Uterus (tissue), 4 donors: ENCODE measurements around the gene METTL1. TPM values are rescaled to one million over a fixed set of nuclear protein-coding genes. Genes with fewer than 3 reads are reported as not detected.

Experiments
- DNase-seq, 2 donors: peaks; one replicate each; pipeline ENCODE4 v3.0.0-alpha.2; 2019 to 2020
- H3K27ac ChIP-seq, 2 donors: fragments of 200-600 bp; sonication (generic); 1 replicate in 1 of 2; 2 replicates in 1 of 2; pipeline ENCODE4 v1.5.1; 2016 to 2018
- H3K27me3 ChIP-seq, 2 donors: fragments of 200-600 bp; sonication (generic); one replicate each; pipeline ENCODE4 v1.5.1; 2018 to 2019; ENCODE audit warnings: control low read depth in 1 of 2
- H3K36me3 ChIP-seq, 2 donors: fragments of 200-600 bp; sonication (generic); one replicate each; pipeline ENCODE4 v1.5.1; 2019; ENCODE audit warnings: control low read depth in 1 of 2
- H3K4me1 ChIP-seq, 2 donors: fragments of 200-600 bp; sonication (generic); one replicate each; pipeline ENCODE4 v1.5.1; 2018 to 2019; ENCODE audit warnings: control low read depth in 1 of 2
- H3K4me3 ChIP-seq, 2 donors: fragments of 200-600 bp; sonication (generic); 1 replicate in 1 of 2; 2 replicates in 1 of 2; pipeline ENCODE4 v1.5.1; 2018 to 2019; ENCODE audit warnings: mild to moderate bottlenecking in 1 of 2
- H3K9me3 ChIP-seq, 2 donors: fragments of 200-600 bp; sonication (generic); one replicate each; pipeline ENCODE4 v1.5.1; 2019; ENCODE audit warnings: control low read depth in 1 of 2
- CTCF ChIP-seq, 4 experiments: fragments of 200-600 bp in 2 of 4; fragments of 450-650 bp in 2 of 4; sonication (generic) in 2 of 4; IDR thresholded peaks; one replicate each; pipeline ENCODE4 v1.5.1; 2016 to 2019; ENCODE audit warnings: antibody characterized with exemption in 4 of 4, mild to moderate bottlenecking in 2 of 4, moderate library complexity in 1 of 4
- POLR2A ChIP-seq, 2 donors: fragments of 450-650 bp; IDR thresholded peaks; one replicate each; pipeline ENCODE4 v1.6.1; 2016; ENCODE audit warnings: antibody characterized with exemption in 2 of 2, mild to moderate bottlenecking in 1 of 2, moderate library complexity in 1 of 2
- intact Hi-C: fragments of 100-400 bp; cut with DNase I; formaldehyde crosslinking; loops from one replicate; pipeline ENCODE4 v1.15.1; 2023; ENCODE audit warnings: low total_unique reads
- total RNA-seq, 4 donors: library from RNA; depleted of rRNA in 3 of 4; stranded (reverse); fragments of >200 nt in 3 of 4; gene quantifications; one replicate each; pipeline versions ENCODE4 v1.1.0 to v1.2.4, GENCODE V29; 2014 to 2023
- donor health status: DM: yes; HTN: yes; CAD: no.

Gene METTL1
- total RNA-seq, 4 donors from 2014 or later, result 5.1 to 22.4 (median 18.0) TPM

- Histone ChIP-seq H3K36me3 (no peaks in the 10 kb centered on the region), H3K4me3 (no peak overlapping the region), H3K27me3 (no peaks in the 10 kb centered on the region), H3K27ac (peak overlapping the region; percentile 9 to 15), H3K4me1 (peaks cover 0 to 14% of the 10 kb centered on the region in 2 donors), H3K9me3 (no peaks in the 10 kb centered on the region)
- no peak for DNase-seq
- no peak for TF ChIP-seq CTCF (IDR thresholded peaks at IDR 0.05)
- TF ChIP-seq POLR2A (IDR thresholded peaks at IDR 0.05), result no peak
- intact Hi-C loops, result no loop called here
These were observed 44.3 kb upstream of the METTL1 start for GRCh38 chr12:57816001-57816854.

DNA sequence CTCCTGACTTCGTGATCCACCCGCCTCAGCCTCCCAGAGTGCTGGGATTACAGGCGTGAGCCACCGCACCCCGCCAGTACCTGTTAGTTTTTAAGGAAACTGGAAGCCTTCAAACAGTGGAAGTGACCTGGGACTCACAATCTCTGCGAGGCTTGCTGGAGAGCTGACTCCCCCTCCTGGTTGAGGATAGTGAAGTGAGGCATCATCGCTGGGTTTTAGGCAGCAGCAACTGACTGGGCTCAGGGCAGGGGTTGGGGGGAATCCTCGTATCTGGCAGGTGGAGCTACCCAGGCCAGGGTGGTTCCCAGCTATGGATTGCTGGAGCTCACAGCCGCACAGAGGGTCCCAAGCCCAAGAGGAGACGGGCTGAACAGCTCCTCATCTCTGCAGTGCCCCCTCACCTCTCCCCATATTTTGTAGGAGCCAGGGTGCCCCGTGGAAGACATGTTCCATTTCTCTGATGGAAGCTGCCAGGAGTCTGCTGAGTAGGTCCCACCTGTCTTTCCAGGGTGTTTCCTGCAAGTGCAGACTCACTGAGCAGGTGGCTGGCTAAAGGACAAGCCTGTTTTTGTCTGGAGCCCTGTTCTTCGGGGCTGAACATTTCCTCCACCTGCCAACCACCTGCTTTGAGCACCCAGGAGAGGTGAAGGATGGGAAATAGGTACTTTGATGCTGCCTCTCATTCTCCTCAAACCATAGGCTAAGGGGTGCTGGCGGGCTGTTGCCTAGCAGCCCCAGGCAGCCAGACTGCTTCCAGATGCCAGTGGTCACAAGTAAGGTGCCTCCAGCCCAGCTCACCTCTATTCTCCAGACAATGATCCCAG is 43.5 kb upstream of the METTL1 start:
- Histone ChIP-seq H3K9me3 (no peaks in the 10 kb centered on the region), H3K36me3 (no peaks in the 10 kb centered on the region), H3K27me3 (no peaks in the 10 kb centered on the region), H3K4me1 (peaks cover 0 to 14% of the 10 kb centered on the region in 2 donors), H3K27ac (peak overlapping the region in 1 of 2 donors; percentile 28), H3K4me3 (no peak overlapping the region)
- intact Hi-C loops, result no loop called here
- DNase-seq, result no peak
- TF ChIP-seq POLR2A (IDR thresholded peaks at IDR 0.05) (no peak), CTCF (IDR thresholded peaks at IDR 0.05) (no peak)

GRCh38 chr12:57813971-57814772 is 42.3 kb upstream of the METTL1 start:
- Histone ChIP-seq H3K27me3 (no peaks in the 10 kb centered on the region), H3K4me3 (no peak overlapping the region), H3K36me3 (no peaks in the 10 kb centered on the region), H3K27ac (peak overlapping the region in 1 of 2 donors; percentile 43), H3K4me1 (peaks cover 0 to 14% of the 10 kb centered on the region in 2 donors), H3K9me3 (no peaks in the 10 kb centered on the region)
- TF ChIP-seq POLR2A (IDR thresholded peaks at IDR 0.05), result no peak
- TF ChIP-seq CTCF (IDR thresholded peaks at IDR 0.05), result peak in 2 of 4 experiments; percentile 5 to 15
- peak; percentile 44 to 58 for DNase-seq
- intact Hi-C loops, result no loop called here

DNA sequence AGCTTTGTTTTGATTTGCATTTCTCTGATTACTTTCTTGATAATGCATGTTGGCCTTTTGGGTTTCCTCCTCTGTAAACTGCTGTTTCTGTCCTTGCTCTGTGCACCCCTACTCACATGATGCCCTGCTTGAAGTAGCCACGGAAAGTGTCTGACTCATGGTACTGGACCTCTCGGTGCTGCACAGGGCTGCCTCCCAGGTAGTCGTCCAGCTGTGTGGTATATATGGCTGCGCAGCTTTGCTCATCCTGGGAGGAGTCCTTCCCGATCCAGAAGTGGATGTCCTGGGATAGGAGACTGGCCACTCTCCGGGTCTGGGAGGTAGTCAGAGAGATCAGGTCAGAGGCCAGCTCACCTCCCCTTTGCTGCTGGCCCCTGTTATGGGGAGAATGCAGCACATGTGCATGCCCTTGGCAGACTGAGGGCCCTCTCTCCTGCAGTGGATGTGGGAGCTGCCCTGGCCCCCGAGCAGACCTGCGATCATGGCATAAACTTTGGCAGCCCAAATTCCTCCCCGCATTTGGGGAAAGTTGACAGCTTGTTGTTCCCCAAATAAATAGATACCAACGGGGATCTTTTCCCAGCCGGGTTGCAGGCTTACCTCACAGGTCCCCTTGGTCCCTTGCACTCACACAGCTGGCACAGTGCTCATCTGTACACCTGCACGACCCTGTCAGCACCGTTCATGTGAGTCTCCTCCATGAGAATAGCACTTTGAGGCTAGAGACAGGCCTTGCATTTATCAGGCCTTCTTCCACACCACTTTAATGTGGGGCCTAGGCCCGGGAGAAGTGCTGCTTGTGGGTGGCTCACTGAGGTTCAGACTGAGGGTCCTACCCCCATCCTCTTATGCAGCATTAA is 41.4 kb upstream of the METTL1 start:
- no peak for DNase-seq
- H3K4me3 ChIP-seq, result no peak overlapping the region
- peaks cover 0 to 14% of the 10 kb centered on the region in 2 donors for H3K4me1 ChIP-seq
- no peaks in the 10 kb centered on the region for H3K27me3 ChIP-seq
- no peaks in the 10 kb centered on the region for H3K36me3 ChIP-seq
- no peak for TF ChIP-seq POLR2A (IDR thresholded peaks at IDR 0.05)
- TF ChIP-seq CTCF (IDR thresholded peaks at IDR 0.05), result no peak
- intact Hi-C loops, result no loop called here
- no peaks in the 10 kb centered on the region for H3K9me3 ChIP-seq
- H3K27ac ChIP-seq, result no peak overlapping the region
